Measurements from ENCODE around the gene TSHB.

TSHB gene

GRCh38 chr1:115062542-115063004 lies 32.9 kb downstream of the TSHB start:
- no peak for DNase-seq

- no peak for DNase-seq
Measured at GRCh38 chr1:115063228-115063901, 33.7 kb downstream of the TSHB start.

- DNase-seq = no peak
Measured at GRCh38 chr1:115064461-115064860, 34.8 kb downstream of the TSHB start.

GRCh38 chr1:115065021-115065420 lies 35.4 kb downstream of the TSHB start:
- DNase-seq = no peak

GRCh38 chr1:115067161-115067859 lies 37.7 kb downstream of the TSHB start:
- DNase-seq = no peak

- no peak for DNase-seq
Measured at GRCh38 chr1:115068826-115069585, 39.4 kb downstream of the TSHB start.

GRCh38 chr1:115069659-115070308 lies 40.2 kb downstream of the TSHB start:
- no peak for DNase-seq

GRCh38 chr1:115071012-115071664 lies 41.5 kb downstream of the TSHB start:
- DNase-seq = no peak

GRCh38 chr1:115073298-115074087 lies 43.9 kb downstream of the TSHB start:
- no peak for DNase-seq

GRCh38 chr1:115074839-115075534 lies 45.4 kb downstream of the TSHB start:
- DNase-seq = no peak

- DNase-seq = no peak
Measured at GRCh38 chr1:115076384-115076915, 46.8 kb downstream of the TSHB start.

- no peak for DNase-seq
Measured at GRCh38 chr1:115077286-115077983, 47.8 kb downstream of the TSHB start.

- DNase-seq = no peak
Measured at GRCh38 chr1:115077984-115078330, 48.3 kb downstream of the TSHB start.

- no peak for DNase-seq
Measured at GRCh38 chr1:115078708-115079107, 49.1 kb downstream of the TSHB start.

- DNase-seq = no peak
Measured at GRCh38 chr1:115082949-115083348, 53.3 kb downstream of the TSHB start.

Data from NCI-H1436 (cell line).